ENCODE measurements around the gene MMP12. TPM values are rescaled to one million over a fixed set of nuclear protein-coding genes. Genes with fewer than 3 reads are reported as not detected.
"Not testable (repeated sequence)": the region's sequence is repeated elsewhere in the genome, so short reads cannot be mapped to it uniquely, and the experiment has no call there.

Gene MMP12
- polyA plus RNA-seq, 1 of the 3 experiments (the other 2 are of a cell fraction): 2.0 TPM

- Histone ChIP-seq H3K9me3 (no peaks in the 10 kb centered on the region), H3K27ac (ENCODE audit: low read depth in 2 of 2, low read length in 1 of 2) (no peak overlapping the region), H3K36me3 (replicated peaks in 1 of 2; ENCODE audit: control insufficient read depth in 1 of 2, insufficient read depth in 2 of 2, low read length in 1 of 2) (no peaks in the 10 kb centered on the region), H3K79me2 (ENCODE audit: insufficient read depth) (no peaks in the 10 kb centered on the region), H3K27me3 (ENCODE audit: insufficient read depth) (no peaks in the 10 kb centered on the region), H3K9ac (no peak overlapping the region), H3K9me2 (no peaks in the 10 kb centered on the region), H3K4me2 (no peak overlapping the region), H3K4me1 (ENCODE audit: control insufficient read depth in 1 of 2, insufficient read depth in 2 of 2, low read depth in 1 of 2, low read length in 1 of 2) (peaks cover 0 to 2% of the 10 kb centered on the region in 2 experiments; a peak in 1 of 4 replicates), H4K20me1 (ENCODE audit: insufficient read depth) (no peaks in the 10 kb centered on the region), H2AFZ (ENCODE audit: low read depth) (no peak overlapping the region), H3K4me3 (ENCODE audit: low read depth in 2 of 2, low read length in 1 of 2) (no peak overlapping the region), H3F3A (replicated peaks; ENCODE audit: insufficient read depth) (no peaks in the 10 kb centered on the region)
- TF ChIP-seq FOXM1 (IDR thresholded peaks at IDR 0.05; ENCODE audit: low read depth) (no peak), TCF12 (IDR thresholded peaks at IDR 0.05) (no peak), POLR2AphosphoS5 (IDR thresholded peaks at IDR 0.05; ENCODE audit: low read depth, low read length) (no peak), ELF1 (IDR thresholded peaks at IDR 0.05) (no peak), NFIC (IDR thresholded peaks at IDR 0.05; ENCODE audit: borderline replicate concordance) (no peak)
- ChIA-PET CTCF (no interaction called here), POLR2A (no interaction called here)
- no peak for DNase-seq
- WGBS (ENCODE audit: low lambda C conversion rate): 65% methylated on average over 5 of the region's 5 CpGs
Measured at GRCh38 chr11:102879801-102880200, 5.0 kb upstream of the MMP12 start.

GRCh38 chr11:102878595-102878994, 3.8 kb upstream of the MMP12 start:
- 47% methylated on average over 2 of the region's 2 CpGs for WGBS (ENCODE audit: low lambda C conversion rate)
- Histone ChIP-seq H3K27me3 (ENCODE audit: insufficient read depth) (no peaks in the 10 kb centered on the region), H3K4me3 (ENCODE audit: low read depth in 2 of 2, low read length in 1 of 2) (no peak overlapping the region), H4K20me1 (ENCODE audit: insufficient read depth) (no peaks in the 10 kb centered on the region), H3K9me3 (no peaks in the 10 kb centered on the region), H3K4me2 (no peak overlapping the region), H3K9me2 (no peaks in the 10 kb centered on the region), H3K79me2 (ENCODE audit: insufficient read depth) (no peaks in the 10 kb centered on the region), H2AFZ (ENCODE audit: low read depth) (no peak overlapping the region), H3K4me1 (ENCODE audit: control insufficient read depth in 1 of 2, insufficient read depth in 2 of 2, low read depth in 1 of 2, low read length in 1 of 2) (peaks cover 0 to 5% of the 10 kb centered on the region in 2 experiments; a peak in 1 of 4 replicates), H3K36me3 (replicated peaks in 1 of 2; ENCODE audit: control insufficient read depth in 1 of 2, insufficient read depth in 2 of 2, low read length in 1 of 2) (no peaks in the 10 kb centered on the region), H3K27ac (ENCODE audit: low read depth in 2 of 2, low read length in 1 of 2) (no peak overlapping the region), H3K9ac (no peak overlapping the region), H3F3A (replicated peaks; ENCODE audit: insufficient read depth) (peaks cover 2% of the 10 kb centered on the region)
- TF ChIP-seq FOSL2 (IDR thresholded peaks at IDR 0.05; ENCODE audit: borderline replicate concordance, low read depth): no peak
- no peak for TF ChIP-seq RXRA (IDR thresholded peaks at IDR 0.05; ENCODE audit: borderline replicate concordance, low read depth)
- no peak for TF ChIP-seq POLR2AphosphoS5 (IDR thresholded peaks at IDR 0.05; ENCODE audit: low read depth, low read length)
- no peak for TF ChIP-seq MAX (IDR thresholded peaks at IDR 0.05; ENCODE audit: low read depth)
- DNase-seq: no peak
- ChIA-PET CTCF (no interaction called here), POLR2A (no interaction called here)

GRCh38 chr11:102869354-102869964, 5.3 kb downstream of the MMP12 start:
- not testable (repeated sequence) for H3K27ac ChIP-seq (ENCODE audit: low read depth in 2 of 2, low read length in 1 of 2)

More at GRCh38 chr11:102869354-102869964, 5.3 kb downstream of the MMP12 start:
- H2AFZ ChIP-seq (ENCODE audit: low read depth); CTCF ChIA-PET; H3K9ac ChIP-seq; H3K4me1 ChIP-seq (ENCODE audit: control insufficient read depth in 1 of 2, insufficient read depth in 2 of 2, low read depth in 1 of 2, low read length in 1 of 2); H3K36me3 ChIP-seq (replicated peaks in 1 of 2; ENCODE audit: control insufficient read depth in 1 of 2, insufficient read depth in 2 of 2, low read length in 1 of 2); H3K9me2 ChIP-seq; H3K4me3 ChIP-seq (ENCODE audit: low read depth in 2 of 2, low read length in 1 of 2); H3K4me2 ChIP-seq; H4K20me1 ChIP-seq (ENCODE audit: insufficient read depth); DNase-seq; H3K27me3 ChIP-seq (ENCODE audit: insufficient read depth); H3K79me2 ChIP-seq (ENCODE audit: insufficient read depth); POLR2A ChIA-PET; H3F3A ChIP-seq (replicated peaks; ENCODE audit: insufficient read depth); H3K9me3 ChIP-seq: not testable (repeated sequence)
- 29% methylated on average over 8 of the region's 8 CpGs for WGBS (ENCODE audit: low lambda C conversion rate)

Measured in SK-N-SH (cell line).